ENCODE data around the gene WDR82. TPM values are rescaled to one million over a fixed set of nuclear protein-coding genes. Genes with fewer than 3 reads are reported as not detected.

The WDR82 gene
- total RNA-seq, 1 donor = 58.3 TPM

GRCh38 chr3:52291508-52292181 lies 13.2 kb upstream of the WDR82 start:
- peak; percentile 74 for DNase-seq (ENCODE audit: insufficient read length, low spot score, missing footprints)

DNA sequence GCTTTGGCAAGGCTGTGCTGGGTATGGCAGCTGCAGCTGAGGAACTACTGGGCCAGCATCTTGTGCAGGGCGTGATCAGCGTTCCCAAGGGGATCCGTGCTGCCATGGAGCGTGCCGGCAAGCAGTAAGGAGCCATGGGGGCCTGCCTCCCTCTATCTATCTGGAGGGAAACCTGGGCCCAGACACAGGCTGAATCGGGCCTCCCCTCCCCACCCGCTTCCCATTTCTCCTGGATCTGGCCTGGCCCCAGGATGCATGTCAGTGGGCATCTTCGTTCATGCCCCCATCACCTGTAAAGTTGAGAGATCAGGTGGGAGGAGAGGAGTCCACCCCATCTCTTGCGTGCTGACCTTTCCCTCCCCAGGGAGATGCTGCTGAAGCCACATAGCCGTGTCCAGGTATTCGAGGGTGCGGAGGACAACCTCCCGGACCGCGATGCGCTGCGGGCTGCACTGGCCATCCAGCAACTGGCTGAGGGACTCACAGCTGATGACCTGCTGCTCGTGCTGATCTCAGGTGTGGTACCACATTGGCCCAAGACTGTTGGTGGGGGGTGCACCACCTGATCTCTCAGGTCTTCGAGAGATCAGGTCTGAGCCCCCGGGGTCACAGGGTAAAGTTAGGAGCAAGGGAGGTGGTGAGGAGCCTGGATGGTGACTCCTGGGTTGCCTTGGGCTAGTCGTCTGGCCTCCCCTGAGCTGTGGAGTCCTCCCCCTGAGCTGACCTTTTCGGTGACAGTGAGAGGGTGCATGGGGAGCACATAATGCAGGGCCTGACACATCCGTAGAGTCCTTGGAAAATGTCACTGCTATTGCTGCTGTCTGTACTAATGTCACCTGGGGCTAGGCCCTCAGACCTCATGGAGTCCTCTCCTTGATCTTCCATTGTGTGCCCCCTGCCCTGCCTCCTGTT lies 12.4 kb upstream of the WDR82 start:
- H3K27me3 ChIP-seq (ENCODE audit: insufficient read depth, low read length) = no peaks in the 10 kb centered on the region
- H3K4me3 ChIP-seq (ENCODE audit: insufficient read depth, low read length) = no peak overlapping the region
- peaks cover 10% of the 10 kb centered on the region for H3K36me3 ChIP-seq (ENCODE audit: insufficient read depth, low read length)
- no peak overlapping the region for H3K27ac ChIP-seq (ENCODE audit: low read depth, low read length)
- no peak for TF ChIP-seq CTCF (IDR thresholded peaks at IDR 0.05; ENCODE audit: extremely low read depth, low read depth, low read length)
- peaks cover 32% of the 10 kb centered on the region for H3K79me2 ChIP-seq (ENCODE audit: insufficient read depth, low read length)
- peak; percentile 64 for DNase-seq (ENCODE audit: insufficient read length, low spot score, missing footprints)
- H3K4me2 ChIP-seq (ENCODE audit: insufficient read depth, low read length) = no peak overlapping the region
- no peaks in the 10 kb centered on the region for H3K9me3 ChIP-seq (ENCODE audit: low read depth, low read length)
- H4K20me1 ChIP-seq (ENCODE audit: insufficient read depth, low read length) = no peaks in the 10 kb centered on the region
- no peak overlapping the region for H2AFZ ChIP-seq (ENCODE audit: low read length)
- H3K4me1 ChIP-seq (ENCODE audit: insufficient read depth, low read length) = peaks cover 15% of the 10 kb centered on the region

More at GRCh38 chr3:52291508-52292181, 13.2 kb upstream of the WDR82 start:
- no peak overlapping the region for H3K4me2 ChIP-seq (ENCODE audit: insufficient read depth, low read length)
- H3K36me3 ChIP-seq (ENCODE audit: insufficient read depth, low read length) = peaks cover 10% of the 10 kb centered on the region
- no peak overlapping the region for H3K27ac ChIP-seq (ENCODE audit: low read depth, low read length)
- no peaks in the 10 kb centered on the region for H3K9me3 ChIP-seq (ENCODE audit: low read depth, low read length)
- H3K4me3 ChIP-seq (ENCODE audit: insufficient read depth, low read length) = no peak overlapping the region
- H3K79me2 ChIP-seq (ENCODE audit: insufficient read depth, low read length) = peaks cover 32% of the 10 kb centered on the region
- TF ChIP-seq CTCF (IDR thresholded peaks at IDR 0.05; ENCODE audit: extremely low read depth, low read depth, low read length) = peak; percentile 57
- H3K4me1 ChIP-seq (ENCODE audit: insufficient read depth, low read length) = peaks cover 12% of the 10 kb centered on the region
- H2AFZ ChIP-seq (ENCODE audit: low read length) = no peak overlapping the region
- no peaks in the 10 kb centered on the region for H3K27me3 ChIP-seq (ENCODE audit: insufficient read depth, low read length)
- no peaks in the 10 kb centered on the region for H4K20me1 ChIP-seq (ENCODE audit: insufficient read depth, low read length)

- H3K9me3 ChIP-seq (ENCODE audit: low read depth, low read length) = no peaks in the 10 kb centered on the region
- H3K4me3 ChIP-seq (ENCODE audit: insufficient read depth, low read length) = no peak overlapping the region
- H4K20me1 ChIP-seq (ENCODE audit: insufficient read depth, low read length) = no peaks in the 10 kb centered on the region
- no peak overlapping the region for H2AFZ ChIP-seq (ENCODE audit: low read length)
- H3K4me2 ChIP-seq (ENCODE audit: insufficient read depth, low read length) = no peak overlapping the region
- peaks cover 10% of the 10 kb centered on the region for H3K36me3 ChIP-seq (ENCODE audit: insufficient read depth, low read length)
- peaks cover 32% of the 10 kb centered on the region for H3K79me2 ChIP-seq (ENCODE audit: insufficient read depth, low read length)
- peak; percentile 60 for DNase-seq (ENCODE audit: insufficient read length, low spot score, missing footprints)
- peaks cover 15% of the 10 kb centered on the region for H3K4me1 ChIP-seq (ENCODE audit: insufficient read depth, low read length)
- no peak overlapping the region for H3K27ac ChIP-seq (ENCODE audit: low read depth, low read length)
- H3K27me3 ChIP-seq (ENCODE audit: insufficient read depth, low read length) = no peaks in the 10 kb centered on the region
- no peak for TF ChIP-seq CTCF (IDR thresholded peaks at IDR 0.05; ENCODE audit: extremely low read depth, low read depth, low read length)
Observed at GRCh38 chr3:52289747-52290595, 11.5 kb upstream of the WDR82 start.
